Measurements from ENCODE around the gene SLC39A6. TPM values are rescaled to one million over a fixed set of nuclear protein-coding genes. Genes with fewer than 3 reads are reported as not detected.
"Not testable (repeated sequence)": the region's sequence is repeated elsewhere in the genome, so short reads cannot be mapped to it uniquely, and the experiment has no call there.

SLC39A6 gene
- polyA plus RNA-seq, 2 of the 4 experiments (the other 2 are of a cell fraction): 49.1 to 68.0 TPM

DNA sequence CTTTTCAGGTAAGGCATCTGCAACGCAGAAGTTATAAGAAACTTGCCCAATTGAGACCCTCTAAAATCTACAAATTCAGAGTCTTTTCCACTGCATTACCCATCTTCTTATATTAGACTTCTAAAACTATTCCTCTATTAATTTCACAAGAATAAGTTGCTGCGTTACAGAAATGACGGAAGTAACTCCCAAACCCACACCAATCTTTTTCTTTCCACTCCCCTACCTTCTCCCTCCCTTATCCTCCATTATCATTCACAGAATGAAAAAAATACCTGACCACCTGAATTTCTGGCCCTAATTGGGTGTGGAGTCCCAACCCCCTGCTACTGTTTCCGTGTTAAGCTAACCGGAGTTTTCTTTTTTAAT lies 62.5 kb downstream of the SLC39A6 start:
- TF ChIP-seq HOXA7 (CRISPR knock-in tag; IDR thresholded peaks at IDR 0.05) (no peak), KDM1A (IDR thresholded peaks at IDR 0.05; ENCODE audit: low read depth) (no peak), ZNF302 (CRISPR knock-in tag; IDR thresholded peaks at IDR 0.05) (no peak), EHMT2 (IDR thresholded peaks at IDR 0.05; ENCODE audit: low read depth) (no peak), RARB (CRISPR knock-in tag; IDR thresholded peaks at IDR 0.05) (no peak), POLR2AphosphoS2 (conservative IDR thresholded peaks at IDR 0.05; ENCODE audit: low read length) (no peak), TP53 (CRISPR knock-in tag; IDR thresholded peaks at IDR 0.05) (no peak), RFX5 (IDR thresholded peaks at IDR 0.05) (no peak), CBX2 (IDR thresholded peaks at IDR 0.05; ENCODE audit: borderline replicate concordance, low read depth) (no peak), BHLHE40 (IDR thresholded peaks at IDR 0.05; ENCODE audit: low read depth, low read length) (no peak), NR3C1 (IDR thresholded peaks at IDR 0.05) (no peak), ZC3H11A (IDR thresholded peaks at IDR 0.05) (no peak), RAD21 (conservative IDR thresholded peaks at IDR 0.05 in 1 of 2, IDR thresholded peaks at IDR 0.05 in 1 of 2) (no peak), RCOR1 (IDR thresholded peaks at IDR 0.05; ENCODE audit: low read depth, low read length) (no peak), ESRRA (IDR thresholded peaks at IDR 0.05; ENCODE audit: borderline replicate concordance, low read length) (no peak)
- TF ChIP-seq, protein P1, sequence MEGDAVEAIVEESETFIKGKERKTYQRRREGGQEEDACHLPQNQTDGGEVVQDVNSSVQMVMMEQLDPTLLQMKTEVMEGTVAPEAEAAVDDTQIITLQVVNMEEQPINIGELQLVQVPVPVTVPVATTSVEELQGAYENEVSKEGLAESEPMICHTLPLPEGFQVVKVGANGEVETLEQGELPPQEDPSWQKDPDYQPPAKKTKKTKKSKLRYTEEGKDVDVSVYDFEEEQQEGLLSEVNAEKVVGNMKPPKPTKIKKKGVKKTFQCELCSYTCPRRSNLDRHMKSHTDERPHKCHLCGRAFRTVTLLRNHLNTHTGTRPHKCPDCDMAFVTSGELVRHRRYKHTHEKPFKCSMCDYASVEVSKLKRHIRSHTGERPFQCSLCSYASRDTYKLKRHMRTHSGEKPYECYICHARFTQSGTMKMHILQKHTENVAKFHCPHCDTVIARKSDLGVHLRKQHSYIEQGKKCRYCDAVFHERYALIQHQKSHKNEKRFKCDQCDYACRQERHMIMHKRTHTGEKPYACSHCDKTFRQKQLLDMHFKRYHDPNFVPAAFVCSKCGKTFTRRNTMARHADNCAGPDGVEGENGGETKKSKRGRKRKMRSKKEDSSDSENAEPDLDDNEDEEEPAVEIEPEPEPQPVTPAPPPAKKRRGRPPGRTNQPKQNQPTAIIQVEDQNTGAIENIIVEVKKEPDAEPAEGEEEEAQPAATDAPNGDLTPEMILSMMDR (IDR thresholded peaks at IDR 0.05): no peak
- TF ChIP-seq, protein P2, sequence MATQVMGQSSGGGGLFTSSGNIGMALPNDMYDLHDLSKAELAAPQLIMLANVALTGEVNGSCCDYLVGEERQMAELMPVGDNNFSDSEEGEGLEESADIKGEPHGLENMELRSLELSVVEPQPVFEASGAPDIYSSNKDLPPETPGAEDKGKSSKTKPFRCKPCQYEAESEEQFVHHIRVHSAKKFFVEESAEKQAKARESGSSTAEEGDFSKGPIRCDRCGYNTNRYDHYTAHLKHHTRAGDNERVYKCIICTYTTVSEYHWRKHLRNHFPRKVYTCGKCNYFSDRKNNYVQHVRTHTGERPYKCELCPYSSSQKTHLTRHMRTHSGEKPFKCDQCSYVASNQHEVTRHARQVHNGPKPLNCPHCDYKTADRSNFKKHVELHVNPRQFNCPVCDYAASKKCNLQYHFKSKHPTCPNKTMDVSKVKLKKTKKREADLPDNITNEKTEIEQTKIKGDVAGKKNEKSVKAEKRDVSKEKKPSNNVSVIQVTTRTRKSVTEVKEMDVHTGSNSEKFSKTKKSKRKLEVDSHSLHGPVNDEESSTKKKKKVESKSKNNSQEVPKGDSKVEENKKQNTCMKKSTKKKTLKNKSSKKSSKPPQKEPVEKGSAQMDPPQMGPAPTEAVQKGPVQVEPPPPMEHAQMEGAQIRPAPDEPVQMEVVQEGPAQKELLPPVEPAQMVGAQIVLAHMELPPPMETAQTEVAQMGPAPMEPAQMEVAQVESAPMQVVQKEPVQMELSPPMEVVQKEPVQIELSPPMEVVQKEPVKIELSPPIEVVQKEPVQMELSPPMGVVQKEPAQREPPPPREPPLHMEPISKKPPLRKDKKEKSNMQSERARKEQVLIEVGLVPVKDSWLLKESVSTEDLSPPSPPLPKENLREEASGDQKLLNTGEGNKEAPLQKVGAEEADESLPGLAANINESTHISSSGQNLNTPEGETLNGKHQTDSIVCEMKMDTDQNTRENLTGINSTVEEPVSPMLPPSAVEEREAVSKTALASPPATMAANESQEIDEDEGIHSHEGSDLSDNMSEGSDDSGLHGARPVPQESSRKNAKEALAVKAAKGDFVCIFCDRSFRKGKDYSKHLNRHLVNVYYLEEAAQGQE (IDR thresholded peaks at IDR 0.05): no peak
- TF ChIP-seq, protein P3, sequence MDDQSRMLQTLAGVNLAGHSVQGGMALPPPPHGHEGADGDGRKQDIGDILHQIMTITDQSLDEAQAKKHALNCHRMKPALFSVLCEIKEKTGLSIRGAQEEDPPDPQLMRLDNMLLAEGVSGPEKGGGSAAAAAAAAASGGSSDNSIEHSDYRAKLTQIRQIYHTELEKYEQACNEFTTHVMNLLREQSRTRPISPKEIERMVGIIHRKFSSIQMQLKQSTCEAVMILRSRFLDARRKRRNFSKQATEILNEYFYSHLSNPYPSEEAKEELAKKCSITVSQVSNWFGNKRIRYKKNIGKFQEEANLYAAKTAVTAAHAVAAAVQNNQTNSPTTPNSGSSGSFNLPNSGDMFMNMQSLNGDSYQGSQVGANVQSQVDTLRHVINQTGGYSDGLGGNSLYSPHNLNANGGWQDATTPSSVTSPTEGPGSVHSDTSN (IDR thresholded peaks at IDR 0.05): no peak
- peak overlapping the region; percentile 78 to 97 for H3K27ac ChIP-seq
- peak overlapping the region; percentile 76 for H3K4me2 ChIP-seq
- ChIA-PET CTCF (interaction anchor here (0.7 kb wide), 1 partner anchor 218 kb away, joined by 3 read pairs; no protein-coding TSS in a partner anchor), POLR2A (interaction anchor here (0.5 to 1.0 kb wide), 4 partner anchors 55 to 232 kb away, joined by 3 read pairs; partner anchors contain the start of gene RMP24)
- peaks cover 6% of the 10 kb centered on the region; the same call in 1 of the 3 replicates for H3K4me1 ChIP-seq
- DNase-seq (ENCODE audit: low read depth in 1 of 2, low spot score in 1 of 2): peak in 1 of 2 experiments; percentile 15
- peak in 1 of 2 experiments; percentile 15; a peak in 3 of 6 replicates for ATAC-seq
- no peak for FAIRE-seq
- no peaks in the 10 kb centered on the region for H3K9me3 ChIP-seq
- peak overlapping the region; percentile 86 for H3K4me3 ChIP-seq
- WGBS (ENCODE audit: missing lambda C conversion rate): under 1% methylated on average over 5 of the region's 5 CpGs

DNA sequence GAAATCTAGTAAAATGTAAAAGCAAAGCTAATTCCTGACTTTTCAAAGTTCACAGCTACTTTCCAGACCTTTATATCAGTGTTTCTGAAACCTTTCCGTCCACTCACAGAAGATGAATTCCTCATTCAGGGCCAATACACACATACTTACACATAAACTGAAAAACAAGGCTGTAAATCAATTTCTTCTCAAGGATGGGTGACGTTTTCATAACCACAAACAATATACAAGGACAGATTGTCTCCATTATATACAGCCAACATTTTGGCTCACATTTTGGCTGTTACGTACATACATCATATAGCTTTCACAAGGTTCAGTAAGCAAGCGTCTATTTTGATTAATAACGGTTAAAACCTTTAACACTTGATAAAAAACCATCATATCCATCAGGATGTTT lies 63.1 kb downstream of the SLC39A6 start:
- WGBS (ENCODE audit: missing lambda C conversion rate): 46% methylated on average over 5 of the region's 5 CpGs
- Histone ChIP-seq H3K4me2 (peak overlapping the region; percentile 76), H3K4me3 (peak overlapping the region; percentile 86), H3K4me1 (peaks cover 6% of the 10 kb centered on the region; the same call in 1 of the 3 replicates), H3K27ac (no peak overlapping the region; a peak in 1 of 6 replicates), H3K9me3 (no peaks in the 10 kb centered on the region)
- TF ChIP-seq EP300 (IDR thresholded peaks at IDR 0.05): no peak
- TF ChIP-seq, protein P4, sequence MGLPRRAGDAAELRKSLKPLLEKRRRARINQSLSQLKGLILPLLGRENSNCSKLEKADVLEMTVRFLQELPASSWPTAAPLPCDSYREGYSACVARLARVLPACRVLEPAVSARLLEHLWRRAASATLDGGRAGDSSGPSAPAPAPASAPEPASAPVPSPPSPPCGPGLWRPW (IDR thresholded peaks at IDR 0.05): no peak
- ATAC-seq (no peak), FAIRE-seq (no peak), DNase-seq (ENCODE audit: low read depth in 1 of 2, low spot score in 1 of 2) (no peak)
- ChIA-PET POLR2A (no interaction called here), CTCF (no interaction called here)

DNA sequence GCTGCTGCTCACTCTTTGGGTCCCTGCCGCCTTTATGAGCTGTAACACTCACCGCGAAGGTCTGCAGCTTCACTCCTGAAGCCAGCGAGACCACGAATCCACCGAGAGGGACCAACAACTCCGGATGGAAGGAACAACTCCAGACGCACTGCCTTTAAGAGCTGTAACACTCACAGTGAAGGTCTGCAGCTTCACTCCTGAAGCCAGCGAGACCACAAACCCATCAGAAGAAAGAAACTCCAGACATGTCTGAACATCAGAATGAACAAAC lies 64.4 kb downstream of the SLC39A6 start:
- H3K4me1 ChIP-seq; ATAC-seq; H3K27ac ChIP-seq; DNase-seq (ENCODE audit: low read depth in 1 of 2, low spot score in 1 of 2); H3K4me3 ChIP-seq; H3K4me2 ChIP-seq; FAIRE-seq; POLR2A ChIA-PET; H3K9me3 ChIP-seq: not testable (repeated sequence)
- CTCF ChIA-PET: interaction anchor here (2.4 kb wide), 1 partner anchor 47 kb away, joined by 7 read pairs; no protein-coding TSS in a partner anchor
- WGBS (ENCODE audit: missing lambda C conversion rate): 96% methylated on average over 9 of the region's 9 CpGs

All from A549 (cell line).